OCI-LY7 (cell line): ENCODE data around the gene ITGA3. TPM values are rescaled to one million over a fixed set of nuclear protein-coding genes. Genes with fewer than 3 reads are reported as not detected.

Experiments used
- BruUV-seq: library from RNA; stranded (reverse); fragments of 400-500 nt; replicated peaks from 2 replicates; lab custom pipeline; 2021; lab: Mats Ljungman, UMichigan
- CTCF ChIA-PET: fragments of 300-600 bp; sonication (Branson Sonifier 250); formaldehyde crosslinking; loops from one replicate; lab custom pipeline; 2022; ENCODE audit warnings: antibody characterized with exemption; ENCODE audit not compliant: unreplicated experiment; lab: Charles Lee
- POLR2A ChIA-PET: fragments of 300-600 bp; sonication (Branson Sonifier 250); formaldehyde crosslinking; loops from one replicate; lab custom pipeline; 2022; ENCODE audit warnings: antibody characterized with exemption; lab: Charles Lee
- DNase-seq: peaks from one replicate; pipeline ENCODE4 v3.0.0-alpha.2; 2015; ENCODE audit warnings: low spot score
- H2AFZ ChIP-seq: fragments of 200-600 bp; sonication (generic), shearing (Covaris generic); 2 replicates; pipeline ENCODE4 v1.6.1; 2014; ENCODE audit warnings: mild to moderate bottlenecking, antibody characterized with exemption, low read length, moderate library complexity
- H3K27ac ChIP-seq: fragments of 200-600 bp; sonication (generic); 2 replicates; pipeline ENCODE4 v1.5.1; 2014; ENCODE audit warnings: mixed run types, low read depth, mild to moderate bottlenecking, moderate library complexity, low read length, inconsistent platforms; ENCODE audit not compliant: poor library complexity, severe bottlenecking
- H3K36me3 ChIP-seq: fragments of 200-600 bp; sonication (generic); 2 replicates; pipeline ENCODE4 v1.6.1; 2014; ENCODE audit warnings: mild to moderate bottlenecking, antibody characterized with exemption, low read length, moderate library complexity, mixed read lengths; ENCODE audit not compliant: insufficient read depth
- H3K4me1 ChIP-seq: fragments of 200-600 bp; sonication (generic); 2 replicates; pipeline ENCODE4 v1.5.1; 2014; ENCODE audit warnings: mild to moderate bottlenecking, low read length; ENCODE audit not compliant: insufficient read depth, poor library complexity, severe bottlenecking
- H3K4me2 ChIP-seq: fragments of 200-600 bp; sonication (generic); 2 replicates; pipeline ENCODE4 v1.6.1; 2014; ENCODE audit warnings: mild to moderate bottlenecking, low read length
- H3K4me3 ChIP-seq: fragments of 200-600 bp; sonication (generic); 2 replicates; pipeline ENCODE4 v1.5.1; 2014; ENCODE audit warnings: mild to moderate bottlenecking, low read depth, low read length; ENCODE audit not compliant: poor library complexity, severe bottlenecking
- H3K79me2 ChIP-seq: fragments of 200-600 bp; sonication (generic); 2 replicates; pipeline ENCODE4 v1.6.1; 2016; ENCODE audit warnings: low read depth, mild to moderate bottlenecking, low read length, moderate library complexity, mixed read lengths; ENCODE audit not compliant: insufficient read depth
- H3K9me2 ChIP-seq: fragments of 200-600 bp; sonication (generic); 2 replicates; pipeline ENCODE4 v1.6.1; 2016; ENCODE audit warnings: mild to moderate bottlenecking, low read length, mixed read lengths; ENCODE audit not compliant: insufficient read depth
- H3K9me3 ChIP-seq: fragments of 200-600 bp; sonication (generic); 2 replicates; pipeline ENCODE4 v1.6.1; 2014; ENCODE audit warnings: mild to moderate bottlenecking, mixed run types, low read length, mixed read lengths
- H4K20me1 ChIP-seq: fragments of 200-600 bp; sonication (generic); 2 replicates; pipeline ENCODE4 v1.6.1; 2014; ENCODE audit warnings: mild to moderate bottlenecking, antibody characterized with exemption, low read length, moderate library complexity, mixed read lengths; ENCODE audit not compliant: insufficient read depth
- CTCF ChIP-seq: fragments of 200-600 bp; sonication (generic); conservative IDR thresholded peaks from 2 replicates; pipeline ENCODE4 v1.5.1; 2014; ENCODE audit warnings: mild to moderate bottlenecking, antibody characterized with exemption, low read length, moderate library complexity, mixed read lengths
- EZH2phosphoT487 ChIP-seq: fragments of 200-600 bp; sonication (generic); IDR thresholded peaks from 2 replicates; pipeline ENCODE4 v1.6.1; 2018; ENCODE audit warnings: low read depth, borderline replicate concordance, mild to moderate bottlenecking, mixed run types, antibody characterized with exemption, low read length, moderate library complexity, mixed read lengths
- intact Hi-C: fragments of 100-400 bp; cut with micrococcal nuclease; formaldehyde crosslinking; loops from one replicate; pipeline ENCODE4 v1.10.0; 2022; ENCODE audit not compliant: unreplicated experiment
- total RNA-seq, 2 experiments: library from RNA; depleted of rRNA in 1 of 2; stranded (reverse); fragments of >200 nt in 1 of 2; shearing (Covaris generic) in 1 of 2; gene quantifications; 2 replicates each; pipeline ENCODE4 v1.2.3, GENCODE V29; 2014 to 2022

ITGA3 gene
- total RNA-seq, 2 experiments from 2014 or later, result 15.2 to 30.7 TPM

- intact Hi-C loops, result no loop called here
- no TSS peak for BruUV-seq
- Histone ChIP-seq H3K4me1 (peaks cover 49% of the 10 kb centered on the region), H3K4me2 (peak overlapping the region; percentile 89), H3K36me3 (no peaks in the 10 kb centered on the region), H3K9me2 (no peaks in the 10 kb centered on the region), H2AFZ (no peak overlapping the region), H3K27ac (no peak overlapping the region), H3K9me3 (no peaks in the 10 kb centered on the region), H3K79me2 (no peaks in the 10 kb centered on the region; the same call in 1 of the 2 replicates), H4K20me1 (no peaks in the 10 kb centered on the region), H3K4me3 (peak overlapping the region; percentile 83)
- CTCF ChIA-PET, result interaction anchor here (1.8 to 2.0 kb wide), 2 partner anchors 21 to 37 kb away, joined by 5 to 8 read pairs; no protein-coding TSS in a partner anchor
- no peak for DNase-seq
- POLR2A ChIA-PET, result no interaction called here
- TF ChIP-seq EZH2phosphoT487, result no peak
These were observed 1.6 kb downstream of the ITGA3 start for GRCh38 chr17:50057521-50057991.

GRCh38 chr17:50058296-50058953, 2.5 kb downstream of the ITGA3 start:
- H3K4me1 ChIP-seq, result peaks cover 48% of the 10 kb centered on the region
- intact Hi-C loops, result no loop called here
- no peaks in the 10 kb centered on the region for H4K20me1 ChIP-seq
- no peaks in the 10 kb centered on the region; the same call in 1 of the 2 replicates for H3K79me2 ChIP-seq
- no peaks in the 10 kb centered on the region for H3K9me3 ChIP-seq
- H3K4me3 ChIP-seq, result no peak overlapping the region
- no peak overlapping the region for H2AFZ ChIP-seq
- no peaks in the 10 kb centered on the region for H3K9me2 ChIP-seq
- ChIA-PET CTCF (interaction anchor here (0.7 kb wide), 1 partner anchor 36 kb away, joined by 3 read pairs; no protein-coding TSS in a partner anchor), POLR2A (no interaction called here)
- DNase-seq, result no peak
- no peaks in the 10 kb centered on the region for H3K36me3 ChIP-seq
- TF ChIP-seq EZH2phosphoT487 (no peak), CTCF (no peak)
- H3K27ac ChIP-seq, result no peak overlapping the region
- peak overlapping the region; percentile 89; the same call in 1 of the 2 replicates for H3K4me2 ChIP-seq
- no TSS peak for BruUV-seq

GRCh38 chr17:50059256-50059655, 3.3 kb downstream of the ITGA3 start:
- H2AFZ ChIP-seq, result no peak overlapping the region
- no peaks in the 10 kb centered on the region for H4K20me1 ChIP-seq
- H3K36me3 ChIP-seq, result no peaks in the 10 kb centered on the region
- ChIA-PET CTCF (interaction anchor here (0.7 kb wide), 1 partner anchor 35 kb away, joined by 3 read pairs; no protein-coding TSS in a partner anchor), POLR2A (no interaction called here)
- H3K4me1 ChIP-seq, result peaks cover 48% of the 10 kb centered on the region
- TF ChIP-seq CTCF (no peak), EZH2phosphoT487 (no peak)
- H3K27ac ChIP-seq, result no peak overlapping the region
- H3K4me3 ChIP-seq, result no peak overlapping the region
- intact Hi-C loops, result no loop called here
- no peak overlapping the region for H3K4me2 ChIP-seq
- H3K9me3 ChIP-seq, result no peaks in the 10 kb centered on the region
- no peaks in the 10 kb centered on the region for H3K9me2 ChIP-seq
- BruUV-seq, result no TSS peak
- no peak for DNase-seq
- no peaks in the 10 kb centered on the region; the same call in 1 of the 2 replicates for H3K79me2 ChIP-seq
